NK-92 treated with Interleukin-12 subunit alpha and Interleukin-12 subunit beta, amount 100 ng/mL, for 24 hours (cell line): ENCODE results near the gene KRTAP16-1.
"Not testable (repeated sequence)": the region's sequence is repeated elsewhere in the genome, so short reads cannot be mapped to it uniquely, and the experiment has no call there.

ENCODE experiments used
- DNase-seq: peaks from one replicate; lab custom pipeline; 2025; lab: John Stamatoyannopoulos, UW

The KRTAP16-1 gene

DNA sequence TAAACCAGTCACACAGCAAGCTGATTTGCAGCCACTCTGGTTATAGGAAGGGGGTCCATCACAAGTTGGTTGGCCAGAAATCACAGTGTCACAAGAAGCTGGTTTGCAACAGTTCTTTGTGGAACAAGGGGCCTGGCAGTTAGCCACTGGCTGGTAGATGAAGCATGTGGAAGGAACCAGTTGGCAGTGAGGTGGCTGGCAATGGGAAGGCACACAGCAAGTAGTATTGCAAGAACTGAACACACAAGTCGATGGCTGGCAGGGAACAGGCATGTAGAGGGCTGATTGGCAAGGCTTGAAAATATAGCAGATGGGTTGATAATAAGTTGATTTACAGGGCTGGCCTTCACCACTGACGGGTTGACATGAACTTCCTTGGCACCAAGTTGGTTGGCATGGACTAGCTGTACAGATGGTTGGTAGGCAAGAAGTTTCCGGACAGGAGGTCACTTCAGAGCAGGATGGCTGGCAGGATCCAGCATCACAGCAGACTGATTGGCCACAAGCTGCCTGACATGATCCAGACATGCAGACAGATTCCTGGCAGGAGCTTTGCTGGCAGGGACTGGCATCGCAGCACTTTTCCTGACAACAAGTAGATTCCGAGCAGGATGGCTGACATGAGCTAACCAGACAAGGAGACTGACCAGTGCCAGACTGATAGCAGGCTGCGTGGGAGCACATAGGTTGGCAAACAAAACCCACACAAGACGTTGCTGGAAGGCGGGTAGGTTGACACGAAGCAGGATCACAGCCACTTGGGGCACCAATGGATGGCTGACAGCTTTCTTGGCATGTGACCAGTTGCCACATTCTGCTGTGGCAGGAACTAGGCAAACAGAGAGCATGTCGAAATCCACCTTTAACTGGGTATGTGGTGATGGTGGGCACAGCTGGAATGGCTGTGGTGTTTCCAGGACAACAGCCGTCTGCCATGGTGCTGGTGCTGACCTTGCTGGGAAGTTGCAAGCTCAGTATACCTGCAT is 6.9 kb downstream of the KRTAP16-1 start, which contains the start of gene KRTAP29-1:
KRTAP29-1 (minus strand) TSS at position 936 of the 986 bp plus-strand sequence; CDS start at position 936, 0 bp downstream.
- no peak for DNase-seq

DNA sequence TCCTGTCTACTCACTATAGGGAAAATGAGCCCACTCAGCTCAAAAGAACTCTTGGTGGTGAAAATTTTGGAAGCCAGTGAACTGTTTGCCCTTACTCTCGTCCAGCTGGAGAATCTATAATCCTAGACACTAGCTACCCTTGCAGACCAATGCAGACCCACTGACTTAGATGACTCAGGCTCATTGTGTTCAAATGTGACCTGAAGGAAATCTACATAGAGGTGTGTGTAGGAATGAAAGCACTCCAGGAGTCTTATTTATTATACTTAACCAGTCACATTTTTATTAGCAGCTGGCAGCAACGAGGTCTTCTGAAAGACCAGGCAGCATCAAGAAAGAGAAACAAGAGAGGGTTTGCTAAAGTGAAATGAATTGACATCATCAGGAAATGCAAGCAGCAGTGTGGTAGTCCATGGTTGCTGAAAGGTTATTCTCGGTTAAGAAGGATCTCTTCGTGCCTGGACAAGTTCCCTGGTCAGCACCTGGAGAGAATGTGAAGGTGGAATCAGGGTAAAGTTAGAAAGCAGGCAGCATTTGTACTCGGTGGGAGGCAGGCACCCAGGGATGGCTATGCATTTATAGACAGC is 7.8 kb downstream of the KRTAP16-1 start:
- no peak for DNase-seq

DNA sequence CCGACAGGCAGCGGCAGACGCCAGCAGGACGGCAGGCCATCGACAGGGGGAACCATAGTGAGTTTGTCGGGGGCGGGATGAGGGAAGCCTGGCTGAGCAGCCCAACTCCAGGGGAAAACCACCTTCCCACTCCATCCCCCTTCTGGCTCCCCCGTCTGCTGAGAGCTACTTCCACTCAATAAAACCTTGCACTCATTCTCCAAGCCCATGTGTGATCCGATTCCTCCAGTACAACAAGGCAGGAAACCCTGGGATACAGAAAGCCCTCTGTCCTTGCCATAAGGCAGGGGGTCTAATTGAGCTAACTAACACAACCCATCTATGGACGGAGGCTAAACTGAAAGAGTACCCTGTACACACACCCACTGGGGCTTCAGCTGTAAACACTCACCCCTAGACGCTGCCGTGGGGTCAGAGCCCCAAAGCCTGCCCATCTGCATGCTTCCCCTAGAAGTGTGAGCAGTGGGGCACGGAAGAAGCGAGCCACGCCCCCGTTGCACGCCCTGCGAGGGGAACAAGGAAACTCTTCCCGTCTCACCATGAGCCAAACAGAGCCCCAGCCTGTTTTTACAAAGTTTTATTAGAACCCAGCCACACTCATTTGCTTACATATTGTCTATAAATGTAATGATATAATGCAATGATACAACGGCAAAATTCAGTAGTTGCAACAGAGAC is 10.5 kb downstream of the KRTAP16-1 start:
- no peak for DNase-seq

DNA sequence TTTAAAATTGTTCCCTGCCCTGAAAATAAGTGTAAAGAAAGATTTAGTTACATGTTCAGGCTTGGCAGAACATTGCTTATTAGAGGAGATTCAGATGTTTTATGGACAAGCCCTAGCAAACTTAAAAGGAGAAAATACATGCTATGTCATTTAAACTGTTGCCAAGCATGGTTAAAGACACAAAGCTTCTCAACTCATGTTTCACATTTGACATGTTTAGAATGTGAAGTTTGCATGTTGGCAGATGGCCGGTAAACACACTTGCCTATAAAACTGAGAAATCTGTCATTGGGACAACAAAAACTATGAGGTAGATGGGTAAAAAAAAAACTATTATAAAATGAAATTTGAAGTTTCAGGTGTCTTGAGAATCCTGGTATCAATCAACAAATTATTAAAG is 12.3 kb downstream of the KRTAP16-1 start:
- no peak for DNase-seq

DNA sequence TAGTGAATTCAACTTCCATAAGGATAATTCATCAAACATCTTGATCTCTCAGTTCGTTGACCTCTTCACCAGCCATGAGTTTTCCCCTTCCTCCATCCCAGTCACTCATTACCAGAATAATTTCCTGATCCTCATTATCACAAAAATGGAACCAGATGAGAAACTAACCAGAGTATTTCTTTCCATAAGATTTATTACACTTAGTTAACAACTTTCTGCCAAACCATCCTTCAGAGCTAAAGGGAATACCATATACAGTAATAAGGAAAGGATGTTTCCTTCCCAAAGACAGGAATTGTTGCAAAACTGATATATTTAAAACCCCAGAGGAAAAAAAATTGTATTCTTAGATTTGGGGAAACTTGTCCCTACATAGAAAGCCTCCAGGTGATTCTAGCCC is 15.1 kb downstream of the KRTAP16-1 start:
- DNase-seq = no peak

DNA sequence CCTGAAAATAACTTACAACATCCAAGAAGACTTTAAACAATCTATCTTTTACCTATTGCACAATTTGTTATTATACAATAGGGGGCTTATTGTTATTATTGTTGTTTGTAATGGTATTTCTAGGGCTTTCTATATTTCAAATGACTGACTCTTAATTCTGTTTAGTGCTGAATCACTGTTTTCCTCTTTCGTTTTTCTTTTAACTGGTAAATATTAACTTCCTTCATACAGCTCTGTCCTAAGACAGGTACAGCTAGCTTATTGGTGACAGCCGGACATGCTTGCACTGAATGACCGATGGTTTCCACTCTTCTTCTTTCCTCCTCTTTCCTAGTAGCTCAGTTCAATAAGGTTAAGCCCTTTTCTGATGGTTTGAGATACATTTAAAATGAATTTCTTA is 22.1 kb downstream of the KRTAP16-1 start:
- DNase-seq = no peak

DNA sequence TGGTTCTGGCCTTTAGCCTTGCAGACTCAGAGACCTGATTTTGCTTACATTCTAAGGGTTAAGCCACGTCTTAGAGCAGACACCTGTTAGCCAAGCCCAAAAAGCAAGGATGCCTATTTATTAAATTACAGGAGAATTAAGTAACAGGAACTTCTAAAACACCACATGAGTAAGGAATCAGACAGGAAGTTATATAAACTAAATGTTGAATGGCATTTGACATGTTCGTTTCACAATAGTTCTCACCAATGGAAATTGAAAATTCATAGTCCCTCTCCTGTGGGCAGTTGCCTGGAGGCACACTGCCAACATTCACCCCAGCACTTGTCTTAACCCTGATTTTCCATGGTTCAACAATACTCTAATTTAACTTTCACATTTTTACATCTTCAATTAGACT is 24.6 kb downstream of the KRTAP16-1 start:
- no peak for DNase-seq

DNA sequence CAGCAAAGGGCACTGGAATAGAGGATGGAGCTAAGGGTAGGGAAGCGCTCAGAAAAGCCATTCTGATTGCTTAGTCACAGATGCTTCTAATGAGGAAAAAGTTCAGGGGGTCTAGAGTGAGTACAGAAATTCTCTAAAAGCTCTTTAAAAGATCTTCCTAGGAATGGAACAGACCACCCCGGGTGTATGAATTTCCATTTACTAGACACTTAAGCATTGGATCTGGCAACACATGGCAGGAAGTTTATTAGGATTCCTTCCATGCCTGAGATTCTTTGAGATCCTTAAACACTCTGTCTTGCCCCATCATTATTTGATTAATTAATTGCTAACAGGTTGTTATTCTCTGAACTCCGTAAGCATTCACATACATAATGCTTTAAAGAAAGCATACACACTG is 25.1 kb downstream of the KRTAP16-1 start:
- no peak for DNase-seq

DNA sequence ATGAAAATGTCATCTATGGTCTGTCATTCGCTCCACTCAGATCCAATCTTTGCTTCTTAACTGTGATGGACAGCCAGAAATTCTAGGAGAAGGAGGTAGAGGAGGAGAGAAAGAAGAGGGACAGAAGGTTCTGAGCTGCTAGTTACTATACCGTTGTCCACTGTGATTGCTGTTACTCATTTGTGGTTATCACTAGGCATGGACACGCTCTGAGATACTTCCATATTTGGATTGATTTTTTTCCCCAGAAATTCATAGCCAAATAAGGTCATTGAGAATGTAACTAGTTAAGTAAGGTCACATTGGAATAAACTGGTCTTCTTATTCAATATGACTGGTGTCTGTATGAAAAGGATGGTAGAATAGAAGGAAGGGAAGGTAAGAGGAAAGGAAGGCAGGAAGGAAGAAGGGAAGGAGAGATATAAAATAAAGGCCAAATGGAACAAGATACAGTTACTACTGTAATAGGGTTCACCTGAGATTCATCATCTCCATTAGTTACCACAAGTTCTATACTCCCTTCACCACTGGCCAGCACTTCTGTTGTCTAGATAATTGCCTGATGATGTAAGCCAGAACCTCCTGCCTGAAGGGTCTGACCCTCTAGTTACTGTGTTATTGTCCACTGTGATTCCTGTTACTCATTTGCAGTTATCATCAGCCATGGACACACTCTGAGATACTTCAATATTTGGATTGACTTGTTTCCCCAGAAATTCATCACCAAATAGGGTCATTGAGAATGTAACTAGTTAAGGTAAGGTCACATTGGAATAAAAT is 30.7 kb downstream of the KRTAP16-1 start:
- no peak for DNase-seq

DNA sequence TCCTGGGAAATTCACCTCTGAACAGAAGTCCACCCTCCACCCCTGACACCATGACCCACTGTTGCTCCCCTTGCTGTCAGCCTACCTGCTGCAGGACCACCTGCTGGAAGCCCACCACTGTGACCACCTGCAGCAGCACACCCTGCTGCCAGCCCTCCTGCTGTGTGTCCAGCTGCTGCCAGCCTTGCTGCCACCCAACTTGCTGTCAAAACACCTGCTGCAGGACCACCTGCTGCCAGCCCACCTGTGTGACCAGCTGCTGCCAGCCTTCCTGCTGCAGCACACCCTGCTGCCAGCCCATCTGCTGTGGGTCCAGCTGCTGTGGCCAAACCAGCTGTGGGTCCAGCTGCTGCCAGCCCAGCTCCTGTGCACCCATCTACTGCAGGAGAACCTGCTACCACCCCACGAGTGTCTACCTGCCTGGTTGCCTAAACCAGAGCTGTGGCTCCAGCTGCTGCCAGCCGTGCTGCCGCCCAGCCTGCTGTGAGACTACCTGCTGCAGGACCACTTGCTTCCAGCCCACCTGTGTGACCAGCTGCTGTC is 33.4 kb downstream of the KRTAP16-1 start, which contains the start of gene KRTAP9-7:
KRTAP9-7 (plus strand) TSS at position 51 of the 543 bp plus-strand sequence; CDS start at position 51, 0 bp downstream.
- not testable (repeated sequence) for DNase-seq

DNA sequence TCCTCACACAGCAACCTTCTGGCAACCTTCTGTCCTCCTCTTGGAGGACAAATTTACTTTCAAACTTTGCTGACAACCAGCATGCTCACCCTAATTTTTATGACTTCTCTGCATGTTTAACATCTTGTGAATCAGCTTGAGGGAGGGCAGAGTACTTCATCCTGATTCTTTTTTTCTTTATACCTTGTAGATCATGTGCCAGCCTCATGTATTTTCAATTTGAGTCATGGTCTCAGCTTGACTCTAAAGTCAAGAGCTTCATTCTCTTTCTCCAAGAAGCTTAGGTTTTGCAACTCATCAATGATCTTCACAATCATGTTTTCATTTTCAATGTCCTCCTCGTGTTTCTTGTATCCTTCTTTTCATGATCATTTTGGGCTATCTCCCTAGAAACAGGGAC is 37.3 kb downstream of the KRTAP16-1 start:
- DNase-seq = no peak

DNA sequence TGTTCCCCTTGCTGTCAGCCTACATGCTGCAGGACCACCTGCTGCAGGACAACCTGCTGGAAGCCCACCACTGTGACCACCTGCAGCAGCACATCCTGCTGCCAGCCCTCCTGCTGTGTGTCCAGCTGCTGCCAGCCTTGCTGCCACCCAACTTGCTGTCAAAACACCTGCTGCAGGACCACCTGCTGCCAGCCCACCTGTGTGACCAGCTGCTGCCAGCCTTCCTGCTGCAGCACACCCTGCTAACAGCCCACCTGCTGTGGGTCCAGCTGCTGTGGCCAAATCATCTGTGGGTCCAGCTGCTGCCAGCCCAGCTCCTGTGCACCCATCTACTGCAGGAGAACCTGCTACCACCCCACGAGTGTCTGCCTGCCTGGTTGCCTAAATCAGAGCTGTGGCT is 37.8 kb downstream of the KRTAP16-1 start:
- not testable (repeated sequence) for DNase-seq

DNA sequence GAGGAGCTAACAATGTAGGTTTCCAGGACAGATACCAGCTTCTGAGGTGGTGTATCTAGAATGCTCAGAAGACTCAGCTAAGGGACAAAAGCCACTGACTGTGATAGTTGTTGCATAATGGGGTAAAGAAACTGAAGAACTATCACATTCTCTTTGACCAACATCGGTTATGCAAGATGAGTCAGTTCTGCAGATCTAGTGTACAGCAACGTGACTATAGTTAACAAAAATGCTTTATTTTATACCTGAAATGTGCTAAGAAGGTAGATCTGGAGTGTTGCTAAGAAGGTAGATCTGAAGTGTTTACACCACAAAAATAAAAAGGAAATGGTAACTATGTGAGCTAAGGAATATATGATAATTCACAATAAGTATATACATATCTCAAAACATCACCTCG is 41.4 kb downstream of the KRTAP16-1 start:
- no peak for DNase-seq

DNA sequence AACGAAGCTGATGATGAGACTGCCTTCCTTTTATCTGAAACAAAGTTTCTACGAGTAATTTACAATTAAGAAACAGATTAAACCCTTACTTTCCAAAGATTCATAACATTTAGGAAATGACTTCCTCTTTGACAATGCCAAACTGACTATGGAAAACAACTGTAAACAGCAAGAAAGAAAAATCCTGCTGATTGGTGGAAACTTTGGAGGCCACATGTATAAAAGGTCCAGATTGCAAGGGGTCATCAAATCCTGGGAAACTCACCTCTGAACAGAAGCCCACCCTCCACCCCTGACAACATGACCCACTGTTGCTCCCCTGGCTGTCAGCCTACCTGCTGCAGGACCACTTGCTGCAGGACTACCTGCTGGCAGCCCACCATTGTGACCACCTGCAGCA is 44.0 kb downstream of the KRTAP16-1 start, which contains the start of gene KRTAP9-6:
KRTAP9-6 (plus strand) TSS at position 301 of the 400 bp plus-strand sequence; CDS start at position 301, 0 bp downstream.
- no peak for DNase-seq

DNA sequence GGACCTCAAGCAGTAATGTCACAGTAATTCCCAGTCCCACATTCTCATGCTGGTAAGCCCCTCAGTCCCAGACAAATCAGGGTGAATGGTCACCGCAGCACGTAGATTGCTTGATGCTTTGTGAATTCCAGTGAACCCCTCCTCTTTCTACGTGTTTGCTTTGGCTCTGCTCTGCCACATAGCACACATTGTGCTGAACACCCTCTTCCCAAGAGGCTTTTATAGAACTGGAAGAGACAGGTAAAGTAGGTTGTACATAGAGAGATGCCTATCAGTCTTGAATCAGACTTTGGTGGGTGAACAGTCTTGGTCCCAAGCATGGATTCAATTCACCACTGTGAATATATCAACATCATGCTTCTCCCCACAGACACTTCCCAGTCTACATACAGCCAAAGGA is 44.5 kb downstream of the KRTAP16-1 start:
- no peak for DNase-seq

DNA sequence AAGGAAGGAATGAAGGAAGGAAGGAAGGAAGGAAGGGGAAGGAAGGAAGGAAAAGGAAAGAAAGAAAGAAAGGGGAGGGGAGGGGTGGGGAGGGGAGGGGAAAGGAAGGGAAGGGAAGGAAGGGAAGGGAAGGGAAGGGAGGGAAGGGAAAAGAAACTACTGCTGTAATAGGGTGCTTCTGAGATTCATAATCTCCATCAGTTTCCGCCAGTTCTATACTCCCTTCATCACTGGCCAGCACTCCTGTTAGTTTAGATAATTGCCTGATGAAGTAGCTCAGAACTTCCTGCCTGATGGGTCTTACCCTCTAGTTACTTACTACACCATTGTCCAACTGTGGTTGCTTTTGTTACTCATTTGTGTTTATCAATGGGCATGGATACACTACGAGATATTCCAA is 45.9 kb downstream of the KRTAP16-1 start:
- DNase-seq = no peak

DNA sequence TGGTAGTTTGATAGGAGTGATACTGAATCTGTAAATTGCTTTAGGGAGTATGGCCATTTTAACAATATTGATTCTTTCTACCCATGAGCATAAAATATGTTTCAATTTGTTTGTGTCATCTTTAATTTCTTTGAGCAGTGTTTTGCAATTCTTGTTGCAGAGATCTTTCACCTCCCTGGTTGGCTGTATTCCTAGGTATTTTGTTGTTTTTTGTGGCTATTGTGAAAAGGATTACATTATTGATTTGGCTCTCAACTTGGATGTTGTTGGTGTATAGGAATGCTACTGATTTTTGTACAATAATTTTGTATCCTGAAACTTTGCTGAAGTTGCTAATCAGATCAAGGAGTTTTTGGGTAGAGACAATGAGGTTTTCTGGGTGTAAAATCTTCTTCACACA is 50.7 kb downstream of the KRTAP16-1 start:
- DNase-seq = no peak
